Right cardiac atrium (tissue), 5 donors: ENCODE data around the gene SCLY. TPM values are rescaled to one million over a fixed set of nuclear protein-coding genes. Genes with fewer than 3 reads are reported as not detected.

Experiments
- ATAC-seq, 2 donors: fragments of 200-7000 bp; cut with Tn5 transposase; one replicate each; pipeline versions ENCODE4 v1.8.0 to v1.9.1; 2020; ENCODE audit warnings: moderate library complexity in 2 of 2, mild to moderate bottlenecking in 1 of 2
- DNase-seq, 3 donors: peaks; one replicate each; pipeline ENCODE4 v3.0.0-alpha.2; 2020
- H3K27ac ChIP-seq: one replicate; pipeline ENCODE4 v1.5.1; 2013; ENCODE audit warnings: mild to moderate bottlenecking, low read length, control low read depth, moderate library complexity
- H3K27me3 ChIP-seq: one replicate; pipeline ENCODE4 v1.6.1; 2013; ENCODE audit not compliant: control insufficient read depth, insufficient read depth
- H3K4me1 ChIP-seq: one replicate; pipeline ENCODE4 v1.6.1; 2013; ENCODE audit warnings: low read length; ENCODE audit not compliant: control insufficient read depth, insufficient read depth
- H3K4me3 ChIP-seq: one replicate; pipeline ENCODE4 v1.5.1; 2013; ENCODE audit warnings: low read length, control low read depth
- H3K9me3 ChIP-seq: one replicate; pipeline ENCODE4 v1.6.1; 2013; ENCODE audit warnings: low read length; ENCODE audit not compliant: control insufficient read depth
- WGBS: extraction: QIAGEN DNeasy Blood & Tissue Kit; methylation state at CpG from one replicate; pipeline ENCODE4 v1.1.7; 2013; 5-methylcytosine and 5-hydroxymethylcytosine counted together
- intact Hi-C, 4 donors: fragments of 100-400 bp; cut with DNase I; formaldehyde crosslinking; loops; one replicate each; pipeline versions ENCODE4 v1.11.0 to v1.14.0; 2022 to 2023
- polyA plus RNA-seq: library from polyadenylated mRNA; stranded (reverse); fragments of 200-250 nt; gene quantifications from one replicate; pipeline ENCODE4 v1.2.3, GENCODE V29; 2013
- total RNA-seq, 4 donors: library from RNA; stranded (reverse); fragmentation: NEBNext Ultra II Directional; extraction: Animal tissue kit (Norgen Biotek cat#: 25700); gene quantifications; one replicate each; pipeline ENCODE4 v1.2.1, GENCODE V29; 2021
- donor health status: healthy with polysubstance abuse.
- donor health status: DM: no; HTN: yes; CAD: no.
- donor health status: DM: no; HTN: no; CAD: no.
- donor health status: DM: no; HTN: yes; CAD: no; lungs with severe emphysema.
- donor health status: DM: yes; HTN: yes; CAD: no.

The SCLY gene
- total and polyA plus RNA-seq, 5 donors: 8.2 to 14.2 (median 11.2) TPM

DNA sequence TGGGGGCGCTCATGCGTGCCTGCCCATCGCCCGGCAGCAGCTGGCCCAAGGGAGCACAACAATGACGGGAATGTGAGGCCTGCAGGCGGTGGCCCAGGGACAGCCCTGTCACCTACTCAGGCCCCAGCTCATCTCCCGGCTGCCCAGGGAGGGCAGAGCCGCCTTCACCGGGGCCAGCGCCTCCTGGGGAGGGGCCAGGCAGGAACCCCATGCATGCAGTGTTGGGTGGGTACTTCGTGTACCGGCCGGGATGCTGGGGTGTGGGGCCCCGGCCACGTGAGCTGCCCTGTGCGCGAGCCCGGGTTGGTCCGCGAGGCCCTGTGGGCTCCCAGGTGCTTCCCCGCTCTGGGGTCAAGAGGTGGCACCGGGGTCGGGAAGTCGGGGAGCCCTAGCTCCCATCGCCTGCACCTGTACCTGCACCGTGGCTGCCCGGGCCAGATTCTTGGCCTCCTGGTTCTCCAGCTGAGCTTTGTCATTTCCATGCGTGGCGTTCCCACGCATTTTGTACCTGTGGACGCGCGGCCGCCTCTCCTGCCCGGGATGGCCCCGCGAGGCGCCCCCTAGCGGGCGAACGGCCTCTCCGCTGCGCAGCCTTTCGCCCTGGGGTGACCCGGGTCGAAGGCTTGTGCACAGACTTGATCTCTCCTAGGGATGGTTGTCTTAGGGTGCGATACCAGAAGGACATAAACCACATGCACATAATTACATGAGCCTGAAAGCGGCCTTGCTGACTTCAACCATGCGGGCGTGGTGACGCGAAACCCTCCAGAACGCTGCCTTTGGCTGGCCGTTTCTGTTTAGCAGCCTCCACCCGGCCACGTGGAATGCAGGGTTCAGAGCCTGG lies 78.6 kb downstream of the SCLY start:
- Histone ChIP-seq H3K27ac (peak overlapping the region; percentile 57), H3K4me3 (no peak overlapping the region), H3K4me1 (no peaks in the 10 kb centered on the region), H3K9me3 (no peaks in the 10 kb centered on the region), H3K27me3 (no peaks in the 10 kb centered on the region)
- DNase-seq (peak in 2 of 3 donors; percentile 67 to 80), ATAC-seq (peak; percentile 41 to 58)
- 50% methylated on average over 56 of the region's 56 CpGs for whole genome bisulfite sequencing
- intact Hi-C loops: no loop called here

DNA sequence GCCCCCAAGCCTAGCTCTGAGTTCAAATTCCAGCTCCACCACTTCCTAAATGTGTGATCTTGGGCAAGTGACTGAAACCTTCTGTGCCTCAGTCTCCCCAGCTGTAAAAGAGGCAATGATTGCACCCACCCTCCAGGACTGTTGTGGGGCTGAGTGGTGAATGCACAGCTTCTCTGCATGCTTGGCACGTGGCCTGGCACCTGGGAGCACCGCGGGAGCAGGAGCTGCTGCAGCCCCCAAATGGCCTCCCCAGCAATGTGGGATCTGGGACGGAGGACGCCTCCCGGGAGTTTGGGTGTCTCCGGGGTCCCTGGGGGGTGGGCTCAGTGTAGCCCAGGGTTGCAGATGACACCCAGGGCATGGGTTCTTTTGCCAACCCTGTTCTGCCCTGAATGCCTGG lies 79.2 kb downstream of the SCLY start:
- Histone ChIP-seq H3K27ac (no peak overlapping the region), H3K4me1 (no peaks in the 10 kb centered on the region), H3K27me3 (no peaks in the 10 kb centered on the region), H3K9me3 (no peaks in the 10 kb centered on the region), H3K4me3 (no peak overlapping the region)
- DNase-seq: peak in 1 of 3 donors; percentile 47
- ATAC-seq: no peak
- 82% methylated on average over 7 of the region's 7 CpGs for WGBS
- intact Hi-C loops: no loop called here

DNA sequence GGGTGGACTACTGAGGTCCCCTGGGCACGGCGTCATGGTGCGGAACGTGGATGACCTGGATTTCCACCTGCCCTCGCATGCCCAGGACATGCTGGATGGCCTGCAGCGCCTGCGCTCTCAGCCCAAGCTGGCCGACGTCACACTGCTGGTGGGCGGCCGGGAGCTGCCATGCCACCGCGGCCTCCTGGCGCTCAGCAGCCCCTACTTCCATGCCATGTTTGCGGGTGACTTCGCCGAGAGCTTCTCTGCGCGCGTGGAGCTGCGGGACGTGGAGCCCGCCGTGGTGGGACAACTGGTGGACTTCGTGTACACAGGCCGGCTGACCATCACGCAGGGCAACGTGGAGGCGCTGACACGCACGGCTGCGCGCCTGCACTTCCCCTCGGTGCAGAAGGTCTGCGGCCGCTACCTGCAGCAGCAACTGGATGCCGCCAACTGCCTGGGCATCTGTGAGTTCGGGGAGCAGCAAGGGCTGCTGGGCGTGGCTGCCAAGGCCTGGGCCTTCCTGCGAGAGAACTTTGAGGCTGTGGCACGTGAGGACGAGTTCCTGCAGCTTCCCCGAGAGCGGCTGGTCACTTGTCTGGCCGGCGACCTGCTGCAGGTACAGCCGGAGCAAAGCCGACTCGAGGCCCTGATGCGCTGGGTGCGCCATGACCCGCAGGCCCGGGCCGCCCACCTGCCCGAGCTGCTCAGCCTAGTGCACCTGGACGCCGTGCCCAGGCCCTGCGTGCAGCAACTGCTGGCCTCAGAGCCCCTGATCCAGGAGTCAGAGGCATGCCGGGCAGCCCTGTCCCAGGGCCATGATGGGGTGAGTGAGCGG lies 80.1 kb downstream of the SCLY start:
- intact Hi-C loops: no loop called here
- Histone ChIP-seq H3K27me3 (no peaks in the 10 kb centered on the region), H3K27ac (no peak overlapping the region), H3K4me3 (no peak overlapping the region), H3K9me3 (no peaks in the 10 kb centered on the region), H3K4me1 (no peaks in the 10 kb centered on the region)
- ATAC-seq (no peak), DNase-seq (peak in 1 of 3 donors; percentile 56)
- 90% methylated on average over 60 of the region's 60 CpGs for WGBS

DNA sequence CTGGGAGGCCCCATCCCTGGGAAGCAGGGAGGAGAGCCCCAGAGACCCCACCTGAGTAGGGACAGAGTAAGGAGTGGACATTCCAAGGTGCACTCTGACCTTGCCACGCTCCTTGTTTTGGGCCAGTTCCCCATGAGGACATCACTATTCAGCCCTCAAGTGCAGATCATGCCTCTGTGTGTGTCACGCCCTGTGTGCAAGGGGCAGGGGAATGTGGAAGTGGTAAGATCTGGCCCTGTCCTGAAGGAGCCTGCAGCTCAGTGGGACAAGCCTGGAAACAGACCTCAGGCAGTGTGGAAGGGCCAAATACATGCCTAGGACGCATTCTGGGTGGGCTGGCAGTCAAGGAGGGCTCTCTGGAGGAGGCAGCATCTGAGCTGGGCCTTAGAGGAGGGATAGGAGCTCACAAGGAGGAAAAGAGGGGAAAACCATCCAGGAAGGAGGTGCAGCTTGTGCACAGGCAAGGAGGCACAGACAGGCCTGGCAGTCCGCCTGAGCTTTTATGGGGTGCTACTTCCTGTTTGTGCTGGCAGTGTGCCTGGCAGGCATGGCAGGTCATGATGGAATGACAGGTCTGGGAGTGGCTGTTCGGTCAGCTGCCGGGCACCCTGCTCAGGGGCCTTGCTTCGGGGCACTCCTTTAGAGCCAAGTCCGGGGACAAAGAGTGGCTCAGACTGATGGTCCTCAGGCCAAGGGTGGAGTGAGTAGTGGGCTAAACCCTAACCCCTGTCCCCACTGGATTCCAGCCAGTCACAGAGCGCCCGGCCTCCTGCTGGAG lies 80.9 kb downstream of the SCLY start:
- H3K4me3 ChIP-seq: no peak overlapping the region
- H3K9me3 ChIP-seq: no peaks in the 10 kb centered on the region
- no peaks in the 10 kb centered on the region for H3K4me1 ChIP-seq
- ATAC-seq (no peak), DNase-seq (peak in 1 of 3 donors; percentile 71)
- 61% methylated on average over 10 of the region's 10 CpGs for WGBS
- peak overlapping the region; percentile 34 for H3K27ac ChIP-seq
- H3K27me3 ChIP-seq: no peaks in the 10 kb centered on the region
- intact Hi-C loops: no loop called here

DNA sequence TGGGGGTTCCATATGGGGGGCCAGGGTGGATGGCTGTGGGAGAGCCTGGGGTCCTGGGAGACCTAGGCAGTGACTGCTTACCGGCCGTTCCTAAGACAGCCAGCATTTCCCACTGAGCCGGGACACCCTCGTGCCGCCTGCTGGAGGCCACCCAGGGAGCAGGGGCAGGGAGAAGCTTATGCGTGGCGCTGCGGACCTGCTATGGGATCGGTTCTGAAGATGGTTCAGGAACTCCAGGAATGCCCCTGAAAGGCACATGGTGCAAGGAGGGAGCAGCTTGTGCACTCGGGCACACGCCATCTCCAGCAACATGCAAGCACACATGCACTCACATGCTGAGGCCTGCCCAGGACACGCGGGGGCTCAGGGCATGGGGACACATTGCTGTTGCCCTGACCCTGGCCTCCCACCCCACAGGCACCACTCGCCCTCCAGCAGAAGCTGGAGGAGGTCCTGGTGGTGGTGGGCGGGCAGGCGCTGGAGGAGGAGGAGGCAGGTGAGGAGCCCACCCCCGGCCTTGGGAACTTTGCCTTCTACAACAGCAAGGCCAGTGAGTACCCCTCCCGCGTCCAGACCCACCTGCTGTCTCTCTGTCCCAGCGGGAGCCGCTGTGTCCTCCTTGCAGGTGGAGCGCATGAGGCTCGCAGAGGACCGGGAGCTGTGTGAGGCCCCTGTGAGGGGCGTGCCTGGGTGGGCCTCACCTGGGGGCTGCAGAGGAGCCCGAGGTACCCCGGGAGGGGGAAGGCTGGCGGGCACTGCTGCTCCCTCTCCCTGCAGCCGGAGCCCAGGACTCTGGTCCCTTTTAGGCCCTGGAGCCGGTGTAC lies 81.8 kb downstream of the SCLY start:
- DNase-seq (peak in 1 of 3 donors; percentile 65), ATAC-seq (no peak)
- H3K27ac ChIP-seq: peak overlapping the region; percentile 34
- H3K4me3 ChIP-seq: no peak overlapping the region
- no peaks in the 10 kb centered on the region for H3K4me1 ChIP-seq
- H3K9me3 ChIP-seq: no peaks in the 10 kb centered on the region
- no peaks in the 10 kb centered on the region for H3K27me3 ChIP-seq
- 74% methylated on average over 30 of the region's 30 CpGs for WGBS
- intact Hi-C loops: no loop called here

DNA sequence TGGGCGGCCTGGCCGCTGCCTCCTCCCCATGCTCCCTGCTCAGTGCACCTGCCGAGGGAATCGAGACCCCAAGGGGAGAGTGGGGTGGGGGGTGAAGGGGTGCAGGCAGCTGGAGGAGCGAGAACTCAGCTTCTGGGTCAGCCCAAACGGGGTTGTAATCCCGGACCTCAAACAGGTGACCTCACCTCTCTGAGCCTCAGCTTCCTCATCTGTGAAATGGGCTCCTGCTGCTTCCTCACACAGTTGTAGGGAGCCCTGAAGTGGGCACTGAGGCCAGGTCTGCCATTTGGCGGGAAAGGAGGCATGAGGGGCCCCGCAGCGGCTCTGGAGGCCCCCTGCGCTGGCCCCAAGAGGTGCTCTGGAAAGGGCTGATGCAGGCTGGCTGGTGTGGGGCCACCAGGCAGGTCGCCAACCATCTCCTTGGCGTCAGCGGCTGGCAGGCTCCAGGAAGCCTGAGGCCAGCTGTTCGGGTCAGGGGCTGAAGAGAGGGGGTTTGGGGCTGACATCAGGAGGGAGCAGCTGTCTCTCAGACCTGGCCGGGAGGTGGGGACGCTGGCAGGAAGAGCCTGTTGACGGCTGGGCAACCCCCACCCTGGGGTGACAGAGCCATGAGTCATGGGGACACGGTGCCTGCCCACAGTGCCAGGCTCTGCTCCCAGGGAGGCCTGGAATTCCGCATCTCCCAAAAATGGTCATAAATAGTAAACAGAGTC lies 82.6 kb downstream of the SCLY start:
- DNase-seq: peak; percentile 55 to 77 (median 71)
- H3K27me3 ChIP-seq: no peaks in the 10 kb centered on the region
- intact Hi-C loops: no loop called here
- H3K4me1 ChIP-seq: no peaks in the 10 kb centered on the region
- no peak overlapping the region for H3K4me3 ChIP-seq
- WGBS: 62% methylated on average over 20 of the region's 20 CpGs
- ATAC-seq: peak; percentile 22 to 58
- H3K9me3 ChIP-seq: no peaks in the 10 kb centered on the region
- H3K27ac ChIP-seq: peak overlapping the region; percentile 8

DNA sequence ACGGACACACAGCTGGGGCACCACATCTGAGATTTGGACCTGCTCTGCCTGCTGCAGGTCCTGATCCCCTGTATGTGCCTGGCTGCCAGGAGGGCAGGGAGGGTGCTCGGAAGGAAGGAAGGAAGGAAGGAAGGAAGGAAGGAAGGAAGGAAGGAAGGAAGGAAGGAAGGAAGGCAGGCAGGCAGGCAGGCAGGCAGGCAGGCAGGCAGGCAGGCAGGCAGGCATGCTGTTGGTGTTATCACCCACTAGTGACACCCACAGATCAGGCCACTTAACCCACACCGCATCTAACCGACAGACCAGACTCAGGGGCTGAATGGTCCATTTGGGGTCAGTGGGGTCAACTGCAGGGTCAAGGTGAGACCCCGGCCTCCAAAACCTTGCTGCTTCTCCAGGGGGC lies 83.5 kb downstream of the SCLY start:
- peak overlapping the region; percentile 7 for H3K27ac ChIP-seq
- H3K9me3 ChIP-seq: no peaks in the 10 kb centered on the region
- no peak for DNase-seq
- WGBS: 77% methylated on average over 5 of the region's 5 CpGs
- no peak overlapping the region for H3K4me3 ChIP-seq
- ATAC-seq: no peak
- H3K4me1 ChIP-seq: no peaks in the 10 kb centered on the region
- intact Hi-C loops: no loop called here
- no peaks in the 10 kb centered on the region for H3K27me3 ChIP-seq

DNA sequence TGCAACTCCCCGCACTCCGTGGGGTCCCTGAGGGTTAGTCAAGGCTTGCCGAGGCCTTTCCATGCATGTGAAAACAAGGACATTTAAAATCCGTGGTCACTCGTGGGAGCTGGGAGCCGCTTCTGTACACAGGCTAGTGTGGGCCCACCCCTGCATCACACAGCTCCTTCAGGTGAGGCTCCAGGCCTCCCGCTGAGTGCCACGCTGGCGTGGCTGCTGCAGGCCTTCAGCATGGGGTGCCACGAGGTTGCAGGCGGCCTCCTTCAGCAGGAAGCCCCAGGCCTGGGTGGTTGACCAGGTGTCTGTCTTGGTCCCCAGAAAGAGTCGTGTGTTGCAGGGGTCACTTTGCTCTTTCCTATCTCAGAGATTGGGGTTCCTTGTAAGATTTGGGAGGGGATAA lies 84.2 kb downstream of the SCLY start:
- H3K4me3 ChIP-seq: no peak overlapping the region
- intact Hi-C loops: no loop called here
- no peak overlapping the region for H3K27ac ChIP-seq
- H3K9me3 ChIP-seq: no peaks in the 10 kb centered on the region
- no peak for DNase-seq
- no peaks in the 10 kb centered on the region for H3K4me1 ChIP-seq
- H3K27me3 ChIP-seq: no peaks in the 10 kb centered on the region
- WGBS: 83% methylated on average over 12 of the region's 12 CpGs
- ATAC-seq: no peak

DNA sequence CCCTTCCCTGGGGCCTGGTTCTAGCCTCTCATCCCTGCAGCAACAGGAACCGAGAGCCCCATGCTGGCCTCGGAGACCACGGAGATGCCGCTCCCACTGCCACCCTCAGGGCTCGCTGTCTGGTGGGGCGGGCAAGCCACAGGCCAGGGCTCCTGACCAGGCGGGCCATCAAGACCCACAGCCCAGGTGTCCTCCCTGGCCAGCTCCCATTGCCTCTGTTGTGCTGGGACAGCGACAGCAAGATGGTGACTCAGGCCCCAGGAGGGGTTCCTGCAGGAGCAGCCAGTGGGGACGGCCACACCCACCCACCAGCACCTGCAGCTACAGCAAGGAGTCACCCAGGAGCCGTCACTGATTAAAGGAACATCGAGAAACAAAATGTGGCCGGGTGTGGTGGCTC lies 85.0 kb downstream of the SCLY start:
- ATAC-seq (no peak), DNase-seq (no peak)
- Histone ChIP-seq H3K4me3 (no peak overlapping the region), H3K27ac (no peak overlapping the region), H3K4me1 (no peaks in the 10 kb centered on the region), H3K27me3 (no peaks in the 10 kb centered on the region), H3K9me3 (no peaks in the 10 kb centered on the region)
- WGBS: 80% methylated on average over 12 of the region's 12 CpGs
- intact Hi-C loops: no loop called here
